ENCODE data around the gene PDZD2. TPM values are rescaled to one million over a fixed set of nuclear protein-coding genes. Genes with fewer than 3 reads are reported as not detected.

Gene PDZD2
- total RNA-seq, 1 experiment from 2014 or later, result not detected

DNA sequence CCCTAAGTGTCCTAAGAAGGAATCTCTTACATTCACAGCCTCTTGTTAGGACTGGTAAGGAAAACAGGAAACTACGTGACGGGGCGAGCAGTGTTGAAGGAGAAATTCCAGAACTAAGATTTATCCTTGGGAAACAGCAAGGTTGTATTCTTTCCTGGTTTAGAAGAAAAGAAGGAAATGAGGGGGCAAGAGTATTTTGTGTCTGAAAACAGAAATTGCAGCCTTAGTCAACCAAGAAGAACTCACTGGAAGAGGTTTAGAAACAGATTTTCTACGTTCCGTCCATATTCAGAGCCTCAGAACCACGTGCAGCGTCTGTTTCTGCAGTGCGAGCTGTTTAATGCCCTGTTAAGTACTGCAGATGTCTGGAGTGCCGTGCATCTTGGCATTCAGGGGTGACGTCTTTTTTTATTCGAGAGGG is 460.0 kb downstream of the PDZD2 start:
- CTCF ChIA-PET, result interaction anchor here (0.5 kb wide), 1 partner anchor 273 kb away, joined by 4 read pairs; no protein-coding TSS in a partner anchor
- H3K27ac ChIP-seq, result no peak overlapping the region
- intact Hi-C loops (cut with micrococcal nuclease; ENCODE audit: unreplicated experiment), result no loop called here

GRCh38 chr5:32099486-32100035 is 460.6 kb downstream of the PDZD2 start:
- no TSS peak for BruUV-seq (replicated peaks)

More for the DNA sequence above, 460.0 kb downstream of the PDZD2 start:
- H3K4me3 ChIP-seq, result no peak overlapping the region
- H3K79me2 ChIP-seq (ENCODE audit: low read depth), result no peaks in the 10 kb centered on the region
- TF ChIP-seq EZH2 (IDR thresholded peaks at IDR 0.05; ENCODE audit: low read depth), result no peak
- TF ChIP-seq, protein P1, sequence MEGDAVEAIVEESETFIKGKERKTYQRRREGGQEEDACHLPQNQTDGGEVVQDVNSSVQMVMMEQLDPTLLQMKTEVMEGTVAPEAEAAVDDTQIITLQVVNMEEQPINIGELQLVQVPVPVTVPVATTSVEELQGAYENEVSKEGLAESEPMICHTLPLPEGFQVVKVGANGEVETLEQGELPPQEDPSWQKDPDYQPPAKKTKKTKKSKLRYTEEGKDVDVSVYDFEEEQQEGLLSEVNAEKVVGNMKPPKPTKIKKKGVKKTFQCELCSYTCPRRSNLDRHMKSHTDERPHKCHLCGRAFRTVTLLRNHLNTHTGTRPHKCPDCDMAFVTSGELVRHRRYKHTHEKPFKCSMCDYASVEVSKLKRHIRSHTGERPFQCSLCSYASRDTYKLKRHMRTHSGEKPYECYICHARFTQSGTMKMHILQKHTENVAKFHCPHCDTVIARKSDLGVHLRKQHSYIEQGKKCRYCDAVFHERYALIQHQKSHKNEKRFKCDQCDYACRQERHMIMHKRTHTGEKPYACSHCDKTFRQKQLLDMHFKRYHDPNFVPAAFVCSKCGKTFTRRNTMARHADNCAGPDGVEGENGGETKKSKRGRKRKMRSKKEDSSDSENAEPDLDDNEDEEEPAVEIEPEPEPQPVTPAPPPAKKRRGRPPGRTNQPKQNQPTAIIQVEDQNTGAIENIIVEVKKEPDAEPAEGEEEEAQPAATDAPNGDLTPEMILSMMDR (conservative IDR thresholded peaks at IDR 0.05), result no peak
- H3K4me2 ChIP-seq, result no peak overlapping the region
- POLR2A ChIA-PET (ENCODE audit: unreplicated experiment), result no interaction called here
- H3K27me3 ChIP-seq (ENCODE audit: insufficient read depth, low read depth), result no peaks in the 10 kb centered on the region
- H3K4me1 ChIP-seq (replicated peaks; ENCODE audit: insufficient read depth), result no peaks in the 10 kb centered on the region
- DNase-seq, result no peak
- BruUV-seq (replicated peaks), result no TSS peak
- 0 out of 2 replicates have a peak, but pooled peaks cover 10% of the 10 kb centered on the region for H4K20me1 ChIP-seq (ENCODE audit: insufficient read depth)
- H3K36me3 ChIP-seq (ENCODE audit: low read depth), result peaks cover 20% of the 10 kb centered on the region; the same call in 1 of the 2 replicates
- H2AFZ ChIP-seq, result no peak overlapping the region
- no peaks in the 10 kb centered on the region for H3K9me3 ChIP-seq (ENCODE audit: insufficient read depth, low read depth)
- peaks cover 5% of the 10 kb centered on the region; the same call in 1 of the 2 replicates for H3F3A ChIP-seq (ENCODE audit: insufficient read depth, low read depth)
- H3K9me2 ChIP-seq (ENCODE audit: insufficient read depth), result no peaks in the 10 kb centered on the region

GRCh38 chr5:32100230-32100629 is 461.3 kb downstream of the PDZD2 start:
- H3K4me2 ChIP-seq, result no peak overlapping the region
- no peaks in the 10 kb centered on the region for H3F3A ChIP-seq (ENCODE audit: insufficient read depth, low read depth)
- no peak overlapping the region for H2AFZ ChIP-seq
- H3K27me3 ChIP-seq (ENCODE audit: insufficient read depth, low read depth), result no peaks in the 10 kb centered on the region
- H3K4me3 ChIP-seq, result no peak overlapping the region
- H4K20me1 ChIP-seq (ENCODE audit: insufficient read depth), result peaks cover 14% of the 10 kb centered on the region; the same call in 1 of the 2 replicates
- no peak overlapping the region for H3K27ac ChIP-seq
- POLR2A ChIA-PET (ENCODE audit: unreplicated experiment), result no interaction called here
- peaks cover 28% of the 10 kb centered on the region for H3K36me3 ChIP-seq (ENCODE audit: low read depth)
- no peaks in the 10 kb centered on the region for H3K79me2 ChIP-seq (ENCODE audit: low read depth)
- intact Hi-C loops (cut with micrococcal nuclease; ENCODE audit: unreplicated experiment), result no loop called here
- no TSS peak for BruUV-seq (replicated peaks)
- H3K9me3 ChIP-seq (ENCODE audit: insufficient read depth, low read depth), result no peaks in the 10 kb centered on the region
- TF ChIP-seq EZH2 (IDR thresholded peaks at IDR 0.05; ENCODE audit: low read depth), result no peak
- TF ChIP-seq, protein P1 (conservative IDR thresholded peaks at IDR 0.05), result no peak
- DNase-seq, result no peak
- CTCF ChIA-PET, result no interaction called here
- H3K4me1 ChIP-seq (replicated peaks; ENCODE audit: insufficient read depth), result no peaks in the 10 kb centered on the region
- H3K9me2 ChIP-seq (ENCODE audit: insufficient read depth), result no peaks in the 10 kb centered on the region

More at GRCh38 chr5:32099486-32100035, 460.6 kb downstream of the PDZD2 start:
- Histone ChIP-seq H3K4me3 (no peak overlapping the region), H3K79me2 (ENCODE audit: low read depth) (no peaks in the 10 kb centered on the region), H2AFZ (no peak overlapping the region), H3K27me3 (ENCODE audit: insufficient read depth, low read depth) (no peaks in the 10 kb centered on the region), H4K20me1 (ENCODE audit: insufficient read depth) (0 out of 2 replicates have a peak, but pooled peaks cover 9% of the 10 kb centered on the region), H3K36me3 (ENCODE audit: low read depth) (peaks cover 22% of the 10 kb centered on the region; the same call in 1 of the 2 replicates), H3K9me3 (ENCODE audit: insufficient read depth, low read depth) (no peaks in the 10 kb centered on the region), H3K4me1 (replicated peaks; ENCODE audit: insufficient read depth) (no peaks in the 10 kb centered on the region), H3K4me2 (no peak overlapping the region), H3K9me2 (ENCODE audit: insufficient read depth) (no peaks in the 10 kb centered on the region), H3K27ac (no peak overlapping the region), H3F3A (ENCODE audit: insufficient read depth, low read depth) (no peaks in the 10 kb centered on the region)
- intact Hi-C loops (cut with micrococcal nuclease; ENCODE audit: unreplicated experiment), result no loop called here
- no peak for TF ChIP-seq EZH2 (IDR thresholded peaks at IDR 0.05; ENCODE audit: low read depth)
- TF ChIP-seq, protein P1 (conservative IDR thresholded peaks at IDR 0.05), result no peak
- DNase-seq, result no peak
- ChIA-PET POLR2A (ENCODE audit: unreplicated experiment) (no interaction called here), CTCF (no interaction called here)

All from PC-9 (cell line).